Endodermal cell (in vitro differentiated cells): Measurements from ENCODE around the gene RRH. TPM values are rescaled to one million over a fixed set of nuclear protein-coding genes. Genes with fewer than 3 reads are reported as not detected.

ENCODE experiments used
- DNase-seq: peaks from one replicate; pipeline ENCODE4 v3.0.0-alpha.2; 2017
- H3K27ac ChIP-seq: 2 replicates; pipeline ENCODE4 v1.5.1; 2013; ENCODE audit warnings: mild to moderate bottlenecking, low read depth, low read length, moderate library complexity
- H3K27me3 ChIP-seq: 2 replicates; pipeline ENCODE4 v1.6.1; 2013; ENCODE audit warnings: mild to moderate bottlenecking, low read length, moderate library complexity; ENCODE audit not compliant: insufficient read depth, control insufficient read depth, poor library complexity, severe bottlenecking
- H3K36me3 ChIP-seq: 2 replicates; pipeline ENCODE4 v1.7.0; 2013; ENCODE audit warnings: mild to moderate bottlenecking, low read length, moderate library complexity; ENCODE audit not compliant: control insufficient read depth, insufficient read depth
- H3K4me1 ChIP-seq: one replicate; pipeline ENCODE4 v1.7.0; 2013; ENCODE audit warnings: low read length; ENCODE audit not compliant: control insufficient read depth, insufficient read depth
- H3K4me3 ChIP-seq: 2 replicates; pipeline ENCODE4 v1.5.1; 2013; ENCODE audit warnings: mild to moderate bottlenecking, low read length, moderate library complexity
- H3K9ac ChIP-seq: 2 replicates; pipeline ENCODE4 v1.6.1; 2013; ENCODE audit warnings: mild to moderate bottlenecking, low read length, moderate library complexity; ENCODE audit not compliant: poor library complexity, severe bottlenecking; ENCODE audit errors: extremely low read depth
- H3K9me3 ChIP-seq: 2 replicates; pipeline ENCODE4 v1.6.1; 2013; ENCODE audit warnings: mild to moderate bottlenecking, low read length, moderate library complexity; ENCODE audit not compliant: control insufficient read depth
- H3K27ac Mint-ChIP-seq: 2 replicates; pipeline ENCODE4 v1.8.0; 2020; ENCODE audit warnings: mixed read lengths
- H3K27me3 Mint-ChIP-seq: 2 replicates; pipeline ENCODE4 v1.8.0; 2021; ENCODE audit warnings: mild to moderate bottlenecking, mixed read lengths; ENCODE audit not compliant: insufficient read depth
- H3K36me3 Mint-ChIP-seq: 2 replicates; pipeline ENCODE4 v1.8.0; 2020; ENCODE audit warnings: low read depth, mixed read lengths
- H3K4me1 Mint-ChIP-seq: 2 replicates; pipeline ENCODE4 v1.8.0; 2020; ENCODE audit warnings: mixed read lengths
- H3K4me3 Mint-ChIP-seq: 2 replicates; pipeline ENCODE4 v1.8.0; 2020; ENCODE audit warnings: mild to moderate bottlenecking, moderate library complexity, mixed read lengths
- H3K9me3 Mint-ChIP-seq: 2 replicates; pipeline ENCODE4 v1.8.0; 2020; ENCODE audit warnings: mild to moderate bottlenecking, mixed read lengths
- CTCF ChIP-seq: fragments of 200-600 bp; sonication (generic); conservative IDR thresholded peaks from 2 replicates; pipeline ENCODE4 v1.5.0; 2021; ENCODE audit warnings: antibody characterized with exemption, mild to moderate bottlenecking
- WGBS, 2 experiments: methylation state at CpG; one replicate each; pipeline versions ENCODE4 v1.1.5 to v1.1.7; 2013; ENCODE audit warnings: missing lambda C conversion rate in 2 of 2, mixed read lengths in 1 of 2; ENCODE audit not compliant: insufficient coverage in 1 of 2, insufficient read length in 1 of 2; 5-methylcytosine and 5-hydroxymethylcytosine counted together
- total RNA-seq, 2 donors: library from RNA; stranded (reverse); fragmentation: NEBNext Ultra II Directional in 1 of 2; extraction: Animal tissue kit (Norgen Biotek cat#: 25700) in 1 of 2; gene quantifications; 2 replicates in 1 of 2; 3 replicates in 1 of 2; pipeline ENCODE4 v1.2.1, GENCODE V29; 2021

RRH gene
- total RNA-seq, 2 donors from 2014 or later, result 0.18 TPM; not detected in 1

GRCh38 chr4:109870061-109870460 lies 42.3 kb downstream of the RRH start:
- no peak overlapping the region for H3K27ac Mint-ChIP-seq
- peaks cover 3% of the 10 kb centered on the region for H3K36me3 ChIP-seq
- DNase-seq, result no peak
- no peak overlapping the region for H3K9ac ChIP-seq
- H3K36me3 Mint-ChIP-seq, result peaks cover 5% of the 10 kb centered on the region
- H3K27me3 ChIP-seq, result no peaks in the 10 kb centered on the region
- H3K4me3 ChIP-seq, result no peak overlapping the region
- H3K9me3 ChIP-seq, result no peaks in the 10 kb centered on the region
- H3K4me1 Mint-ChIP-seq, result no peaks in the 10 kb centered on the region
- H3K4me3 Mint-ChIP-seq, result no peak overlapping the region
- H3K27me3 Mint-ChIP-seq, result peaks cover 4% of the 10 kb centered on the region
- no peaks in the 10 kb centered on the region for H3K4me1 ChIP-seq
- WGBS, 2 experiments, result 40 to 70% methylated on average over 1 to 5 of the region's 5 CpGs
- H3K9me3 Mint-ChIP-seq, result no peaks in the 10 kb centered on the region
- no peak for TF ChIP-seq CTCF
- no peak overlapping the region for H3K27ac ChIP-seq

- Histone ChIP-seq H3K9ac (no peak overlapping the region), H3K27me3 (no peaks in the 10 kb centered on the region), H3K4me3 (no peak overlapping the region), H3K4me1 (no peaks in the 10 kb centered on the region), H3K27ac (no peak overlapping the region), H3K36me3 (peaks cover 3% of the 10 kb centered on the region), H3K9me3 (no peaks in the 10 kb centered on the region)
- DNase-seq, result no peak
- Mint-ChIP-seq H3K36me3 (peaks cover 5% of the 10 kb centered on the region), H3K4me3 (no peak overlapping the region), H3K4me1 (no peaks in the 10 kb centered on the region), H3K27me3 (peaks cover 4% of the 10 kb centered on the region), H3K27ac (no peak overlapping the region), H3K9me3 (no peaks in the 10 kb centered on the region)
- 92 to 100% methylated on average over 1 to 2 of the region's 2 CpGs for WGBS, 2 experiments
- TF ChIP-seq CTCF, result no peak
Observed at GRCh38 chr4:109872065-109872464, 44.3 kb downstream of the RRH start.

GRCh38 chr4:109872950-109873656 lies 45.3 kb downstream of the RRH start:
- H3K27me3 ChIP-seq, result no peaks in the 10 kb centered on the region
- H3K9ac ChIP-seq, result no peak overlapping the region
- Mint-ChIP-seq H3K9me3 (no peaks in the 10 kb centered on the region), H3K4me1 (no peaks in the 10 kb centered on the region), H3K27ac (no peak overlapping the region), H3K36me3 (peaks cover 3% of the 10 kb centered on the region), H3K4me3 (no peak overlapping the region), H3K27me3 (peaks cover 4% of the 10 kb centered on the region)
- no peak for TF ChIP-seq CTCF
- H3K9me3 ChIP-seq, result no peaks in the 10 kb centered on the region
- H3K4me3 ChIP-seq, result no peak overlapping the region
- 92 to 93% methylated on average over 5 to 6 of the region's 6 CpGs for WGBS, 2 experiments
- no peak for DNase-seq
- H3K36me3 ChIP-seq, result peaks cover 3% of the 10 kb centered on the region
- H3K27ac ChIP-seq, result no peak overlapping the region
- H3K4me1 ChIP-seq, result no peaks in the 10 kb centered on the region
